Right cardiac atrium (tissue), 5 donors: ENCODE results near the gene EYS. TPM values are rescaled to one million over a fixed set of nuclear protein-coding genes. Genes with fewer than 3 reads are reported as not detected.
"Not testable (repeated sequence)": the region's sequence is repeated elsewhere in the genome, so short reads cannot be mapped to it uniquely, and the experiment has no call there.

Experiments
- ATAC-seq, 2 donors: fragments of 200-7000 bp; cut with Tn5 transposase; one replicate each; pipeline versions ENCODE4 v1.8.0 to v1.9.1; 2020; ENCODE audit warnings: moderate library complexity in 2 of 2, mild to moderate bottlenecking in 1 of 2
- DNase-seq, 3 donors: peaks; one replicate each; pipeline ENCODE4 v3.0.0-alpha.2; 2020
- H3K27ac ChIP-seq: one replicate; pipeline ENCODE4 v1.5.1; 2013; ENCODE audit warnings: mild to moderate bottlenecking, low read length, control low read depth, moderate library complexity
- H3K27me3 ChIP-seq: one replicate; pipeline ENCODE4 v1.6.1; 2013; ENCODE audit not compliant: control insufficient read depth, insufficient read depth
- H3K4me1 ChIP-seq: one replicate; pipeline ENCODE4 v1.6.1; 2013; ENCODE audit warnings: low read length; ENCODE audit not compliant: control insufficient read depth, insufficient read depth
- H3K4me3 ChIP-seq: one replicate; pipeline ENCODE4 v1.5.1; 2013; ENCODE audit warnings: low read length, control low read depth
- H3K9me3 ChIP-seq: one replicate; pipeline ENCODE4 v1.6.1; 2013; ENCODE audit warnings: low read length; ENCODE audit not compliant: control insufficient read depth
- WGBS: extraction: QIAGEN DNeasy Blood & Tissue Kit; methylation state at CpG from one replicate; pipeline ENCODE4 v1.1.7; 2013; 5-methylcytosine and 5-hydroxymethylcytosine counted together
- intact Hi-C, 4 donors: fragments of 100-400 bp; cut with DNase I; formaldehyde crosslinking; loops; one replicate each; pipeline versions ENCODE4 v1.11.0 to v1.14.0; 2022 to 2023
- polyA plus RNA-seq: library from polyadenylated mRNA; stranded (reverse); fragments of 200-250 nt; gene quantifications from one replicate; pipeline ENCODE4 v1.2.3, GENCODE V29; 2013
- total RNA-seq, 4 donors: library from RNA; stranded (reverse); fragmentation: NEBNext Ultra II Directional; extraction: Animal tissue kit (Norgen Biotek cat#: 25700); gene quantifications; one replicate each; pipeline ENCODE4 v1.2.1, GENCODE V29; 2021
- donor health status: healthy with polysubstance abuse.
- donor health status: DM: no; HTN: yes; CAD: no.
- donor health status: DM: no; HTN: no; CAD: no.
- donor health status: DM: no; HTN: yes; CAD: no; lungs with severe emphysema.
- donor health status: DM: yes; HTN: yes; CAD: no.

EYS gene
- total and polyA plus RNA-seq, 5 donors, result 0.02 to 0.24 (median 0.06) TPM; not detected in 2

GRCh38 chr6:63805808-63806572 lies 1901.0 kb downstream of the EYS start:
- 55% methylated on average over 5 of the region's 5 CpGs for WGBS
- no peak overlapping the region for H3K4me3 ChIP-seq
- intact Hi-C loops, result no loop called here

GRCh38 chr6:63805345-63805744 lies 1901.7 kb downstream of the EYS start:
- no peaks in the 10 kb centered on the region for H3K4me1 ChIP-seq
- H3K4me3 ChIP-seq, result no peak overlapping the region
- 74% methylated on average over 3 of the region's 3 CpGs for WGBS
- no peak overlapping the region for H3K27ac ChIP-seq
- no peaks in the 10 kb centered on the region for H3K27me3 ChIP-seq
- DNase-seq (no peak), ATAC-seq (no peak)
- intact Hi-C loops, result no loop called here
- no peaks in the 10 kb centered on the region for H3K9me3 ChIP-seq

More at GRCh38 chr6:63805808-63806572, 1901.0 kb downstream of the EYS start:
- no peak overlapping the region for H3K27ac ChIP-seq
- no peaks in the 10 kb centered on the region for H3K9me3 ChIP-seq
- peak; percentile 43 to 59 for ATAC-seq
- no peaks in the 10 kb centered on the region for H3K27me3 ChIP-seq
- DNase-seq, result no peak
- no peaks in the 10 kb centered on the region for H3K4me1 ChIP-seq

GRCh38 chr6:63804381-63804956 lies 1902.6 kb downstream of the EYS start:
- ATAC-seq, result no peak
- H3K4me3 ChIP-seq, result no peak overlapping the region
- no peaks in the 10 kb centered on the region for H3K9me3 ChIP-seq
- no peaks in the 10 kb centered on the region for H3K27me3 ChIP-seq
- intact Hi-C loops, result no loop called here
- H3K4me1 ChIP-seq, result no peaks in the 10 kb centered on the region
- DNase-seq, result no peak
- H3K27ac ChIP-seq, result no peak overlapping the region

- Histone ChIP-seq H3K4me1 (no peaks in the 10 kb centered on the region), H3K9me3 (no peaks in the 10 kb centered on the region), H3K27me3 (no peaks in the 10 kb centered on the region), H3K4me3 (no peak overlapping the region), H3K27ac (no peak overlapping the region)
- intact Hi-C loops, result no loop called here
- no peak for ATAC-seq
- 92% methylated on average over 2 of the region's 2 CpGs for whole genome bisulfite sequencing
- no peak for DNase-seq
Measured at GRCh38 chr6:63803371-63803770, 1903.7 kb downstream of the EYS start.

- no peaks in the 10 kb centered on the region for H3K9me3 ChIP-seq
- H3K4me3 ChIP-seq, result no peak overlapping the region
- H3K27ac ChIP-seq, result no peak overlapping the region
- ATAC-seq (no peak), DNase-seq (no peak)
- intact Hi-C loops, result no loop called here
- no peaks in the 10 kb centered on the region for H3K27me3 ChIP-seq
- no peaks in the 10 kb centered on the region for H3K4me1 ChIP-seq
- WGBS, result 52% methylated on average over 2 of the region's 2 CpGs
Measured at GRCh38 chr6:63802606-63803206, 1904.3 kb downstream of the EYS start.

GRCh38 chr6:63800386-63800785 lies 1906.6 kb downstream of the EYS start:
- intact Hi-C loops, H3K27me3 ChIP-seq, H3K4me3 ChIP-seq, H3K27ac ChIP-seq, H3K9me3 ChIP-seq, DNase-seq, ATAC-seq, H3K4me1 ChIP-seq: not testable (repeated sequence)
- WGBS, result 93% methylated on average over 7 of the region's 7 CpGs

- WGBS, result 66% methylated on average over 9 of the region's 9 CpGs
- Histone ChIP-seq H3K27me3 (no peaks in the 10 kb centered on the region), H3K4me3 (no peak overlapping the region), H3K27ac (no peak overlapping the region), H3K4me1 (no peaks in the 10 kb centered on the region), H3K9me3 (no peaks in the 10 kb centered on the region)
- ATAC-seq (no peak), DNase-seq (no peak)
- intact Hi-C loops, result no loop called here
Measured at GRCh38 chr6:63799813-63800212, 1907.2 kb downstream of the EYS start.

GRCh38 chr6:63799313-63799712 lies 1907.7 kb downstream of the EYS start:
- DNase-seq, result no peak
- intact Hi-C loops, result no loop called here
- no peaks in the 10 kb centered on the region for H3K27me3 ChIP-seq
- no peak overlapping the region for H3K27ac ChIP-seq
- H3K4me1 ChIP-seq, result no peaks in the 10 kb centered on the region
- ATAC-seq, result no peak
- H3K9me3 ChIP-seq, result no peaks in the 10 kb centered on the region
- no peak overlapping the region for H3K4me3 ChIP-seq
- 87% methylated on average over 1 of the region's 1 CpG for WGBS

- Histone ChIP-seq H3K4me3 (no peak overlapping the region), H3K27me3 (no peaks in the 10 kb centered on the region), H3K27ac (no peak overlapping the region), H3K4me1 (no peaks in the 10 kb centered on the region), H3K9me3 (no peaks in the 10 kb centered on the region)
- intact Hi-C loops, result no loop called here
- ATAC-seq (no peak), DNase-seq (no peak)
Measured at GRCh38 chr6:63798378-63798777, 1908.6 kb downstream of the EYS start.

- no peak for DNase-seq
- H3K27me3 ChIP-seq, result no peaks in the 10 kb centered on the region
- H3K4me3 ChIP-seq, result no peak overlapping the region
- H3K27ac ChIP-seq, result no peak overlapping the region
- ATAC-seq, result no peak
- H3K4me1 ChIP-seq, result no peaks in the 10 kb centered on the region
- intact Hi-C loops, result no loop called here
- no peaks in the 10 kb centered on the region for H3K9me3 ChIP-seq
Measured at GRCh38 chr6:63797721-63798120, 1909.3 kb downstream of the EYS start.

- no peaks in the 10 kb centered on the region for H3K27me3 ChIP-seq
- WGBS, result 94% methylated on average over 3 of the region's 3 CpGs
- no peaks in the 10 kb centered on the region for H3K9me3 ChIP-seq
- H3K4me1 ChIP-seq, result no peaks in the 10 kb centered on the region
- H3K27ac ChIP-seq, result no peak overlapping the region
- no peak for ATAC-seq
- DNase-seq, result no peak
- H3K4me3 ChIP-seq, result no peak overlapping the region
- intact Hi-C loops, result no loop called here
Measured at GRCh38 chr6:63795826-63796225, 1911.2 kb downstream of the EYS start.
